HG03064 (cell line): ENCODE results near the gene HSPB6.

Source experiments
- ATAC-seq: cut with Tn5 transposase; IDR thresholded peaks from one replicate; pipeline ENCODE4 v1.9.1; 2021; ENCODE audit warnings: low read depth; ENCODE audit not compliant: unreplicated experiment

The HSPB6 gene

DNA sequence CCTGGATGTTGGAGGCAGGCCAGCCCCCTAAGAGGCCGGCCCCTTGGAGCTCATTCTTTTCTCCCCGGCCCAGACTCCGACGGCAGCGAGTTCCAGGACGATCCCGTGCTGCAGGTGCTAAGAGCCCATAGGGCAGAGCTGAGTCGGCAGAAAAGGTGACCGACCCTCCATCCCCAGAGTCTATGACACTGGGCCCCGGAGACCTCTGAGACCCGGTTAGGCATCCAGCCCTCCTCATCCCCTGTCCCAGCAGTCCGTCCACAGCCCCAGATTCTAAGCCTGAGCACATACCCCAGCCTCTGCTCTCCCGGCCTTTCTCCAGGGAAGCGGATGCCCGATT lies 11.2 kb upstream of the HSPB6 start:
- ATAC-seq, result no peak

- no peak for ATAC-seq
Measured at GRCh38 chr19:35767288-35768081, 10.7 kb upstream of the HSPB6 start.

DNA sequence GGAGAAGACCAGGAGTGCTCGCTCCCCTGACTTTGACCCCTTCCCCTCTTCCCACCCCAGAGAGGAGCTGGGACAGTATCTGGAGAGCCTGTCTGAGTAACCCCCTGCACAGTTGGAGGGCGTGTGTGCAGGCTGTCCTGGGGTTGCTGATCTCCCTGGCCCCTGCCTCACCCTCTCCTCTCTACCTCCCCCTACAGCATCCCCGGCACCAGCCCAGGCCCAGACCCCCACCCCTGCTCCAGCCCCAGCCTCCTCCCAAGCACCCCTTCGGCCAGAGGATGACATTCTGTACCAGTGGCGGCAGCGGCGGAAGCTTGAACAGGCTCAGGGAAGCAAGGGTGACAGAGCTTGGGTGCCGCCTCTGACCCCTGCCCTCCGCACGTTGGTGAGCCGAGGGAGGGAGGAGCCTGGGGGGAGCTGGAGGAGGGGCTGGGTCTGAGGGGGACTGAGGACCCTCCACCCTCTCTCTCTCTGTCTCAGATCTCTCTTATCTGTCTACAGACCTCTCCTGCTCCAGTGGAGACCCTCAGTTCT lies 9.8 kb upstream of the HSPB6 start:
- no peak for ATAC-seq

DNA sequence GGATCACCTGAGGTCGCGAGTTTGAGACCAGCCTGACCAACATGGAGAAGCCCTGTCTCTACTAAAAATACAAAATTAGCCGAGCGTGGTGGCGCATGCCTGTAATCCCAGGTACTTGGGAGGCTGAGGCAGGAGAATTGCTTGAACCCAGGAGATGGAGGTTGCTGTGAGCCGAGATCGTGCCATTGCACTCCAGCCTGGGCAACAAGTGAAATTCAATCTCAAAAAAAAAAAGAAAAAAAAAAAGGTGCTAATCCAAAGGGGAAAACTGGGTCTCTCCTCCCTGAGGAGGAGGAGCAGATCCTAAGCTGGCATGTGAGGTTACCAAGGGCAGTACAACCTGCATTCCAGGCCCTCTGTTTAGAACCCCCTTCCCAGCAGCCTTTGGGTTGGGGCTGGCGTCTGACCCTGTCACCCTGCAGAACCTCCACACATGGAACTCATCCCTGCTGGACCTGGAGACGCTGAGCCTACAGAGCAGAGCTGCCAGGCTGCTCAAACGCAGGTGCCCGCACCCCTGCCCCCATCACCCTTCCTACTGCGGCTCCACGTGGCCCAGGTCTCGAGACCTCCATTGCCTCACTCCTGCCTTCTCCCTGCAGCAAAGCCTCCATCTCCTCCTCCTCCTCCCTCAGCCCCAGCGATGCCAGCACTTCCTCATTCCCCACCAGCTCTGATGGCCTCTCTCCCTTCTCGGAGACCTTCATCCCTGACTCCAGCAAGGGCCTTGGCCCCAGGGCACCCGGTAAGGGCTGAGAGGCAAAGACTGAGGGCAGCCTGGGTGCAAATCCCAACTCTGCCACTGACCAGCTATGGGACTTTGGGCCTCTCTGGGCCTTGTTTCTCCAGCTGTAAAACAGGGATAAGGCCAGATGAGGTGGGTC lies 7.8 kb upstream of the HSPB6 start:
- no peak for ATAC-seq

DNA sequence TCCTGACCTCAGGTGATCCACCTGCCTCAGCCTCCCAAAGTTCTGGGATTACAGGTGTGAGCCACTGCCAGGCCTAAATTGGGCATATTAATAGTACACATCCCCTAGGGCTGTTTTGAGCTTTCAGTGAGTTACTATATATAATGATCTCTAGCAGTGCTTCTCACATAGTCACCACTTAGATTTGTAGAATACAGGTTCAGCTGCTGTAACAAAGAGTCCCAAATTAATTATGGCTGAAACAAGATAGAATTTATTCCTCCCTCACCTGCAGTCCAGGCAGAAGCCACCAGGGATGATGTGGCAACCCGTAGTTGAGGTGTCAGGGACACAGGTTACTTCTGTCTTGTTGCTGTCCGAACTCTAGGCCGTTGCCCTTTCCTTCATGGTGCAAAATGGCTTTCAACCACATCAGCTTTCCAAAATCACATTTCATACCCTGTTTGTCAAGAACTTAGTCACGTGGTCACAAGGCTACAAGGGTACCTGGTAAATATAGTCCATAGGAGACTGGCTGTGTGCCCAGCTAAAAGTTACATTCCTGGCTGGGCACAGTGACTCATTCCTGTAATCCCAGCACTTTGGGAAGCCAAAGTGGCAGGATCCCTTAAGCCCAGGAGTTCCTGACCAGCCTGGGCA lies 4.0 kb upstream of the HSPB6 start:
- no peak for ATAC-seq

DNA sequence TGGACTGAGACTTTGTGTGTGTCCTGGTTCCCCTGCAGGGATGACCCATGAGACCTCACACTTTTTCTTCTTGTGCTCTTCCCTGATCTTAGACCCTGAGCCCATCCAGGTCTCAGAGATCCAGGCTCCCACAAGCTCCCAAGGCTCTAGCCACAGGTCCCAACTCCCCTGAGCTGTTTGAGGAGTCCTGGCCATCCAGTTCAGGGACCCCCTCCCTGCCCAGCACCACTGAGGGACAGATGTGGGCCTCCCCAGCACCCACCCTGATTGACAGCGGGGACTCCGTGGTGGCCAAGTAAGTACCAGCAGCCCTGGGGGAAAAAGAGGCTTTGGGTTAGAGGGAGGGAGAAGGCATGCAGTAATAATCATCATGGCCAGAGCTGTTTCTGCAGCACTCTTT lies 2.9 kb upstream of the HSPB6 start:
- no peak for ATAC-seq

GRCh38 chr19:35757749-35758608 lies 1.1 kb upstream of the HSPB6 start, which contains the start of gene PROSER3:
TSS of gene PROSER3 (plus strand) at chr19:35758176. CDS start at chr19:35758216, 40 bp downstream.
- peak; percentile 81 for ATAC-seq

- no peak for ATAC-seq
Measured at GRCh38 chr19:35757231-35757748, 461 bp upstream of the HSPB6 start.

DNA sequence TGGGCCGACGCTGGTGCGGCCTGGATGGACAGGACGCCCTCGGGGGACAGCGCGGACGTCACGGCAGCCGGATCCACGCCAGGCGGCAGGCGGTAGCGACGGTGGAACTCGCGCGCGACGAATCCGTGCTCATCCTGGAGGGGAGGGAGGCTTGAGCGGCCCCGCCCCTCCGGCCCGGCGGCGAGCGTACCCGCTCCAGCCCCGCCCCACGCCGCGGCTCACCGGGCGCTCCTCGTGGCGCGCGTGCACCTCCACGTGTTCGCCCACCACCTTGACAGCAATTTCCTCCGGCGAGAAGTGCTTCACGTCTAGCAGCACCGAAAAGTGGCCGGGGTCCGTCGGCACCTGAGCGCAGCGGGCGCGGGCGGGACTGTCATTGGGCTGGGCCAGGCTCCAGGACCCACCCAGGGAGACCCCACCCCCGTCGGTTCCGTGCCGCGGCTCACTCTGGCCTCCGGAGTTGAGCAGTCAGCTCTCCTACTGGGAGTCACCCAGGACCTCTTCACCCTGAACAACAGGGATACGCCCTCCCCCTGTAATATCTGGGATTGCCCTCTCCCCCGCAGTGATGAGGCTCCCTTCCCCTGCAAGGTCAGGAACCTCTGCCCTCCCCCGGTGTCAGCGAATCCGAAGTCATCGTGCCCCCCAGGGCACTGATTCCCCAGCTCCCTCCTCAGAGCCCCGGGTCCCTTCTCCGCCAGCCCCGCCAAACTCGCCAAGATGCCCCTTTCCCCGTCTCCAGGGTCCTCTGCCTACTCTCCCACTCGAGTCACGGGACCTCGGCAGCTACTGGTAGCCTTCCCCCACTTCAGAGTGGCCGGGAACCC lies 1.1 kb downstream of the HSPB6 start:
- ATAC-seq, result no peak

DNA sequence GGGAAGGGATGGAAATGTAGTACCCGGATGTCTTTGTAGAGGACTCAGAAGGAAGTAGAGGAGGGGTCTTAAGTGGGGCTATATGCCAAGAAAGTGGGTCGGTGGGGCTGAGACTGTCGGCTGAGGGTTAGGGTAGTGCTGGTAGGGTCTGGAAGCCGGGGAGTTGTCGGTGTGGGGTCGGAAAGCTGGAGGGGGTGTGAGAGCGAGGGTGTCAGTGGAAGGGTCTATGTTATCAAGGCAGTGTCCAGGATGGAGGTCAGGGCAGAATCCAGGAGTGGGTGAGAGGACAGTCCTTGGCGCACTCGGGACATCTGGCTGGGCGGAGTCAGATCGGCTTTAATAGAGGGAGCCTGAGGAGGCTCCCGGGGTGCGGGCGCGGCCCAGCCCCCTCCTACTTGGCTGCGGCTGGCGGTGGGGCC lies 1.7 kb downstream of the HSPB6 start:
- ATAC-seq, result no peak

DNA sequence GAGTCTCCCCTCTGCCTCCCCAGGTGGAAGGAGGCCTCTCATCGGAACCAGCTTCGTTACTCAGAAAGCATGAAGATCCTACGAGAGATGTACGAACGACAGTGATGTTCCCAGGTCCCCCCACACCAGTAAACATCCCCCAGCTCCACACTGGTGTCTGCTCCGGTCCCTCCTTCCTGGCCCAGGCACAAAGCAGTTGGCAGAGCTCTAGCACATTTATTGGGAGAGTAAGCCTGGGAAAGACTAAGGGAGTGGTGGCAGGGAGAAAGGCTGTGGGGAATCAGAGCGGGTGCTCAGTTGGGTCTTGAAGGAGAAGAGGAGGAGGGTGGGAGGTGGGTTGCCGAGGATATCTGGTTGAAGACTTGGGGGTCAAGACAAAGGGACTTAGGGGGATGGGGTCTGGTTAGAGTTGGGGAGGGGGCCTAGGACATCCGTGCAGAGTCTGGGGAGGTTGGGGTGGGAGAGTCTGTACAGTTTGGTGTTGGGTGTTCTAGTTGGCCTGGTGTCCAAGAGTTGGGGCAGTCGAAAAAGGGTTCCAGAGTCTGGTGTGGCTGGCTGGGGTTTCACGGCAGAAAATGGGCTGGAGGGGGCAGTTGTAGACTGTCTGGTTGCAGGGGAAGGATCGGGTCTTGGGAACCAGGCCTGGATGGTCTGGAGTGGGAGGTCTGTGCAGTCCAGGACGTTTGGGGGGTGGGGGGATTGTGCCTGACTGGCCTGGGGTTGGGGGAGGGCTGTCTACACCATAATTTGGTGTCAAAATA lies 2.3 kb downstream of the HSPB6 start:
- ATAC-seq, result no peak

GRCh38 chr19:35753634-35754369 lies 3.0 kb downstream of the HSPB6 start:
- ATAC-seq, result no peak

- ATAC-seq, result no peak
Measured at GRCh38 chr19:35752746-35753350, 4.0 kb downstream of the HSPB6 start.

DNA sequence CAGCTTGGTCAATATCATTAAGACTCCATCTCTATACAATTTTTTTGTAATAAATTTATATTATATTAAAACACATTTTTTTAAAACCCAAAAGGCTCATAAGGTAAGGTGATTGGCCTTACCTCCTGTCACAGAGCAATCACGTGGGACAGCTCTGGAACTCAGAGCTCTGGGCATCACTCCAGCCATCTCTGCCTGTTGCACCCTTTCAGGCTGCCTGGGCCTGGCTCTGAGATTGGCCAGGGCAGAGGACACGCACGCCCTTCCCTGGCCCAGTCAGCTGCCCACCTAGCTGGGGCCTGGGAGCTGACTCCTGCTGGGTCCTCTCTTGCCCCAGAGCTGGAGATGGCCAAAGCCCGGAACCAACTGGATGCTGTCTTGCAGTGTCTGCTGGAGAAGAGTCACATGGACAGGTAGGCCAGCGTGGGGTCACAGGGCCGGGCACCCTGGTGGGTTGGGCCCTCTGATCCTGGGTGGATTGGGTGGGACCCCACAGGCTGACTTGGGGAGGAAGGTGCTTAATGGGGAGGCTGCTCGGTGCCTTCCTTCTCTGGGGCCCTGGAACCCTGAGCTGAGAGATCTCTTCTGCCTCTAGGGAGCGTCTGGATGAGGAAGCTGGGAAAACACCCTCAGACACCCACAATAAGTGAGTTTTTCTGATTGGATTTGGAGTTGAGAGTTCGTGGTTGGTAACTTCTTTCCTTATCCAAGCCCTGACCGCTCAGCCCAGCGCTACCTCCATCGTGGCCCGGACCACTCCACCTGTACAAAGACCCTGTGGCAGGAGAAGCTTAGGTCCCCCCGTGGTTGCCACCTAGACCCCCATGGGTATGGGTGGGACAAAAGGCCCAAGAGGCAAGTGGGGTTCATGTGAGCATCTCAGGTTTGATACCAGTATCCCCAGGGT lies 4.7 kb downstream of the HSPB6 start:
- no peak for ATAC-seq

- ATAC-seq, result no peak
Measured at GRCh38 chr19:35750167-35750566, 6.7 kb downstream of the HSPB6 start.
